DMS79 (cell line): ENCODE measurements around the gene CPEB4.

Experiments
- DNase-seq: peaks from one replicate; lab custom pipeline; 2025; lab: John Stamatoyannopoulos, UW

Gene CPEB4

DNA sequence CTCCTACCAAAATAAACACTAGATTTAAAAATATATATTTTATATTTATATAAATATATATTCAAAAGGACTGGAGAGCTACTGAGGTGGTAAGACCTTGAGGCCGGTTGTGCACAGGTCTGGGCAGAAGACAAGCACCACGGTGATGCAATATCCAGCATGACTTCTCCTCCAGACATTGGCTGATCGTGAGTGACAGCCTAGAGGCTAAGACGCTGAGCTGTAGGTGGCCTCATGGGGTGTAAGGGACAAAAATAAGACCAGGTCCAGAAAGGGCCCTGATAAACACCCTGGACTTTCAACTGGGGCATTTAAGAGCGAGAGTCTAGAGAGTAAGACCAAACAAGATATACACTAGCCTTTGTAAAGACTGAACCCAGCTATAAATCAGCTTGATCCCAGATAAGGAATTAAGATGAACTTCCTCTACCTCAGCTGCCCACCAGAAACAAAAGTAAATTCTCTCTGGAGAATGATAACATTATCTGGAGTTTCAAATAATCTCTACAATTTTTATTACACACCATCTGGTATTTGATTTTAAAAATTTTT is 86.6 kb downstream of the CPEB4 start:
- no peak for DNase-seq

DNA sequence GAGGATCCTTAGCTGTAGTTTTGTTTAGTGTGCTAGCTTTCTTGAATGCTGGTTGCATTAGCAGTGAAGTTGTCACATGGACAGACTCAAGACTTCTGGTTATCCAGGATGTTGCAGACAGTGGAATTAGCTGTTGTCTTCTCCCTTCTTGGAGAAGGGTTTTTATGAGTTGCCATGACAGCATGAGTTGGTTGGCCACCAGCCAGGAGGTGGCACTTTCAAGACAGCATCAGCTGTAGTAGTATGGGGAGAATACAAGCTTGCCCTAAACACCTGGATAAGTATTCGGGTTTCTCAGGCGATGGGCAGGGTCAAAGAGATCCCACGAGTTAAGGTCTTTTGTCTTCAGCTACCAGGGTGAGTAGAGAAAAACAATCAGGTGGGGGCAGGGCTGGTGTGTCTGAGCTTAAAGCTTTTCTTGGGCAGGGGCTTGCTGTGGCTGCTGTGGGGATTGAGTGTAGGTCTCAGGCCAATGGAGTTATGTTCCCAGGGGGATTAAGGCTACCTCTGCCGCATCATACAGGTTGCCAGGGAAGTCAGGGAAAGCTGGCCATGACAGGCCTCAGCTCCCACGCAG is 93.1 kb downstream of the CPEB4 start:
- no peak for DNase-seq

DNA sequence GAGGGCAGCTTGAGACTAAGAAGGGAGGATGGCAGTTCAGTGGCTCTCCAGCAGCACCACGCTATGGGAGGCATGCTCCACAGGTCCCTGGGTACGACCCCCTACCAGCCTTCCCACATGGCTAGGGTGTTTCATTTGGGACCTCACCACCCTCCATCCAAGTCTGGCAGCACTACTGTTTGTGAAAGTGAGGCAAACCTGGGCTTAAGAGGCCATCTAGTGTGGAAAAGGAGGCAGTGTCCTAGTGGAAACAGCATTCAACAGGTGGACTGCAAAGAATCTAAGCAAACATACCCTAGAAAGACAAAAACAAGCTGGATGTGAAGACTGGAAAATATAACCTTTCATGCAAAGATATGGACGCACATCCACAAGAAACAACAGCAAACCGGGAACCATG is 96.1 kb downstream of the CPEB4 start:
- no peak for DNase-seq

DNA sequence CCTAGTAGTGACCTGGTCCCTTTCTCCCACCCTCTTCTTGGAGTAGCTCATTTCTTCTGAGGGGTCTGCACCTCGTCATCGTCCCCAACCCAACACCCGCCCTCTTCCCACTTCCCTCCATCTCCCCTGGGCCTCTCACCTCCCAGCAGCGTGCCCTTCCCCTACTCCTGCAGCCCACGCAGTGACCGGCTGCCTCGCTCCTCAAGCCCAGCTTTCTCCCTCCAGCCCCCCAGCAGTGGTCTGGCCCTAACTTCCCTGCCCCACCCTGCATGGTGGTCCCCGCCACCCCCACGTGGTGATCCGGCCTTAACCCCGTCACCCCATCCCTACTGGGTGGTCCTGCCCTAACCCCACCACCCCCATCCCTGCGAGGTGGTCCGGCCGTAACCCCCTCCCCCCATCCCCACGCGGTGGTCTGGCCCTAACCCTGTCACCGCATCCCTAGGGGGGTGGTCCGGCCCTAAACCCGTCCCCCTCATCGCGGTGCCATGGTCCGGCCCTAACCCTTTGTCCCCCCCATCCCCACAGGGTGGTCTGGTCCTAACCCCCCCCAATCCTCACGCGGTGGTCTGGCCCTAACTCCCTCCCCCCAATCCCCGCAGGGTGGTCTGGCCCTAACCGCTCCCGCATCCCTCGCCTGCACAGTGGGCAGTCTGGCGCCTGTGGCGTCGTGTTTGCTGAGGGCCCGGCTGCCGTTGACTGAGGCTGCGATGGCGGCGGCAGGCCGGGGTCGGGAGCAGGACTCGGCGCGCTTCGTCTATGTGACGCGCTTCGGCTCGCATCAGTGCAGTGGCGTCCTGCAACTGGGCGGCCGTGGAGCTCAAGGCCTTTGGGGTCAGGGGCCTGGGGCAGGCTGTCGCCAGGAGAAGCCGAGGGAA is 100.6 kb downstream of the CPEB4 start, which contains the start of gene C5orf47:
TSS of gene C5orf47 (plus strand) at position 617 of the 878 bp plus-strand sequence. CDS start at position 711, 94 bp downstream.
- DNase-seq = no peak

DNA sequence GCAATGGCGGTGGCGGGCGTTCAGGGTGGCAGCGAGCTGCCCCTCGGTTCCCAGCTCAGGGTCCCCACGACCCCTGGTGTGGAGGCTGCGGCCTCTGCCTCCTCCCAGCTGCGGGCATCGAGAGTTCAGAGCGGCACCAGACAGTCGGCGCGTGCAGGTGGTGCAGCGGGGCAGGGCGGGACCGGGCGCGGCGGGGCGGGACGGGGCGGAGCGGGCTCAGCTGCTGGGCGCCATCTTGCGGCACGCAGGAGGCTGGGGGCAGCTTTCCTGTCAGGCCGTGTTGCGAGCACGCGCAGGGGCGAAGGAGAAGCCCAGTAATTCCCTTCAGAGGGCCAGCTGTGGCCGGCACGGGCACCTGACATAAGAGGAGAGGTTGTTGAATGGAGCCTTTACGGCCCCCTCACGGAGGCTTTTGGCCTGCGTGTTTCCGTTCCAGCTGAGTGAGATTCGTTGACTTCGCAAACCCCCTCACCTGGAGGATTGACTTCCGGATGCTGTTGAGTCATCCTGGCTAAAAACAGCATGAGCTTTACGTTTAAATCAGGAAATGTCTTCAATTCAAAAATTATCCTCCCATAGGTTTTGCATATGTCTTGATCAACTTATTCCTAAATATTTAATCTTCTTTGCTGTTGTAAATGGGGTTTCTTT is 101.4 kb downstream of the CPEB4 start:
- no peak for DNase-seq

DNA sequence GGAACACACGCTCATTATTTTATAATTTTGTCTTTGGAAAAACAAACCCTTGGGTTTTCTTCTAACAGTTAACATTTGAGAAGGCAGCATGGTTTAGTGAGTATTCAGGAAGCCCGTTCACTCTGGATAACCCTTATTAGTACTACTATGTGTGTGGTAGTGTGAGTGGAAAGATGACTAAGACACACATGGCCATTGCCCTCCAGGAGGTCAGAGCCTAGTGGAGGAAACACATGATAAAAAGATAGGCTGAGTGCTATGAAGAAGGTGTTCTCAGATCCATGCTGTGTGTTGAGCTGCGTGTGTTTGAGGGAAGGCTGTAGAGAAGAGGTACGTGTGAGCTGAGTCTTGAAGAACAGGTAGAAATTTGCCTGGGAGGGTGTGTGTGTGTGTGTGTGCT is 109.2 kb downstream of the CPEB4 start:
- no peak for DNase-seq

DNA sequence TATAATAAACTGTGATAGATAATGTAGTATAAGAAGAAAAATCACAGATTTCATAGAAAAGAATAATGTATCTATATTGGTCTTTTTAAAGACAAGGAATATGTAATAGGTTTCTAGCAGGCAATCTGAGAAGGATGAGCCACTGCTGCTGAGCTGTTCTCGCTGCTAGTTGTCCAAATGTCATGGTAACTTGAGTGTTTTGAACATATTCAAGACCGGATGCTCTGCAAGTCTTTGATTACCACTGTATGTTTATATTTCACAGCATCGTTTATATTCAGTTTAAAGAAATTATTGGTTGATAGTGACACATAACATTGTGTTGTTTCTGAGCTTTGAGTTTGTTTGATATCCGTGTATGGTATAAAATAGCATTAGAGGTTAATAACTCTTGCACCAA is 110.4 kb downstream of the CPEB4 start:
- no peak for DNase-seq

DNA sequence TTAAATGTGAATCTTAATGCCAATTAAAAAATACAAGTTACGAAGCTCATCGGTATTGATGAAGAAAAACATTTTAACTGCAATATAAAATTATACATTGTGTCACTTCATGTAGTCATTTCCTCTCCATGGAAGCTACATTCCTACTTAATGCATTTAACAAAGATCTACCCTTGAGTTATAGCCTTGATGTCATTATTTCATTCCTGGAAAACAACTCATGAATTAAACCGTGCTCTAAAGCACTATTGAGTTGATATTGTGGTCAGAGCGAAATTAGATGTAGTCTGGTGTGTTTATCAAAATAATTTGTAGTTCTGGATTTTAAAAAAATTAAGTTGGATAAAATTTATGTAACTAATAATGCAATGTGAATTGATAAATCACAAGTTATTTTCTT is 111.9 kb downstream of the CPEB4 start:
- no peak for DNase-seq

DNA sequence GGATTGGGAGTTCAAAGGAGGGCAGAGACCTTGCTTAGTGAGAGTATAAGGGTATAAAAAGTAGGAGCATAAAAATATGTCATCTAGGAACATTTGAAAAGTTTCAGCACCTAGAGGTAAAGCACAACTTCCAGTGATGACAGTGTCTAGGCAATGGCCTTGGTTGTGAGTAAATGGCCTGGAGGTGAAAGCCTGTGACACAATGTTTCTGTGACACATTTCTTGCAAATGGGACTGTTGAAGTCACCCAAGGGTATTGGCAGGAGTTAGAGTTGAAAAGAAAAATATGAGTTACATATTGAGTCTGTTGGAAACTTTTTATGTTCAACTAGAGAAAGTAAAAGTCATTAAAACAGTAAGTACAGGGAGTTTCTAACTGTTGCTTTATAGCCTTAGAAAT is 115.6 kb downstream of the CPEB4 start:
- DNase-seq = no peak

DNA sequence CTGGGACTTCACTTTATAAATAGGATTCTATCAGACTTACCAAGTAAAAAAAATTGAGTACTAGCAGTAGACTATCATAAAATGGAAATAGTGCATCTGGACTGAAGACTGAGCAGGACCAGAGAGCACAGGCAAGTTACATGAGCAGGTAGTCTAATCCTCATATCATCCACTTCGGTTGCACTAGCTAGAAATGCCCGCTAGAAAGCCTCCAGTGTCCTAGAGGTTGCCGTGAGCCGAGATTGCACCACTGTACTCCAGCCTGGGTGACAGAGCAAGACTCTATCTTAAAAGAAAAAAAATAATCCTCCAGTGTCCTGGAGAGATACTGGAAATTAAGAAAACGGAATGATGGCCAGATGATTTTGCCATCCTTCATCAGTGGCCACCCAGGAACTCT is 120.8 kb downstream of the CPEB4 start:
- no peak for DNase-seq

DNA sequence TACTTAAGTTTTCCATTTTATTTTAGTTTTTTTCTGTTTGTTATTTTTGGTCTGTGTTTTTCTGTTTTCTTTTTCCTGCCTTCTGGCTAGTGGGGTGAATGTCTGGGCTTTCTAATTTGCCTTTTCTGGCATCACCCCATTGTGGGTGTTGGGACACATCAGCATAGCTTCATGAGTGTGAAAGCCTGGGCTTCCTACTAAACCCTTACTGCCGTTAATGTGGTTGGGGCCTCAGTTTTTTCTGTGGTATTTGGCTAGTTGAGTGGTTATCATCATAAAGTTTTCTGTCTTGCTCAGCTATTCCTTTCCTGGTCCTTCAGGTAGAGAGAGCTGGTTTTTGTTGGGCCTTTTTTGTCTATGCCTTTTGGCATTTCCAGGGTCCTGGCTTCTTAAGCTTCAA is 122.2 kb downstream of the CPEB4 start:
- no peak for DNase-seq

DNA sequence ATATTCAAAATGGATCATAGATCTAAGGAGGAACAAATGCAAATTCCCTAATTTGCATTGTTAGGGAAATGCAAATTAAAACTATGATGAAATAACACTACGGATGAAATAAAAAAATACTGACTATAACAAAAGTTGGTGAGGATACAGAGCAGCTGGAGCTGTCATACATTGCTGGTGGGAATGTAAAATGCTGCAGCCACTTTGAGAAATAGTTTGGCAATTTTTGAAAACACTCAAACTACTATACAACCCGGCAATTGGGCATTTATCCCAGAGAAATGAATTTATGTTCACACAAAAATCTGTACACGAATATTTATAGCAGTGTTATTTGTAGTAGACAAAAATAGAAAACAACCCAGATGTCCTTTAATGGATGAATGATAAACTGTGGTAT is 123.3 kb downstream of the CPEB4 start:
- no peak for DNase-seq
